ENCODE results near the gene AGMAT.

GRCh38 chr1:15579683-15580047 lies 5.2 kb downstream of the AGMAT start:
- TF ChIP-seq CTCF (IDR thresholded peaks at IDR 0.05; ENCODE audit: insufficient read depth, low read length, poor library complexity, severe bottlenecking) = no peak
- TF ChIP-seq EZH2phosphoT487 (conservative IDR thresholded peaks at IDR 0.05; ENCODE audit: low read length) = no peak

Data from SU-DHL-6 (cell line).